AG04450 (cell line): ENCODE results near the gene EZH2. TPM values are rescaled to one million over a fixed set of nuclear protein-coding genes. Genes with fewer than 3 reads are reported as not detected.

Source experiments
- CTCF ChIA-PET: fragments of 300-600, 350-600 bp; formaldehyde crosslinking; extraction: SDS; loops from one replicate; lab custom pipeline; 2022; ENCODE audit warnings: antibody characterized with exemption, inconsistent platforms; lab: Charles Lee
- POLR2A ChIA-PET: fragments of 350-600 bp; formaldehyde crosslinking; extraction: SDS; loops from one replicate; lab custom pipeline; 2021; ENCODE audit warnings: antibody characterized with exemption, inconsistent platforms; lab: Yijun Ruan, JAX
- DNase-seq: peaks from one replicate; pipeline ENCODE4 v3.0.0-alpha.2; 2011; ENCODE audit warnings: low read depth, low spot score
- H3K27ac ChIP-seq: one replicate; pipeline ENCODE4 v1.5.1; 2012; ENCODE audit warnings: low read depth, low read length, control low read depth
- H3K27me3 ChIP-seq: one replicate; pipeline ENCODE4 v1.6.0; 2012; ENCODE audit warnings: low read length; ENCODE audit not compliant: control insufficient read depth, insufficient read depth
- H3K4me3 ChIP-seq: 2 replicates; pipeline ENCODE4 v1.5.1; 2011; ENCODE audit warnings: mild to moderate bottlenecking, low read depth, low read length, control low read depth
- H3K9me3 ChIP-seq: 2 replicates; pipeline ENCODE4 v1.5.1; 2012; ENCODE audit warnings: low read length; ENCODE audit not compliant: control insufficient read depth, insufficient read depth
- polyA plus RNA-seq: library from polyadenylated mRNA; depleted of rRNA; stranded (reverse); fragments of >200 nt; gene quantifications from 2 replicates; pipeline ENCODE4 v1.2.3, GENCODE V29; 2011
- TF ChIP-seq, protein P1 (sequence below): IDR thresholded peaks from 2 replicates; pipeline ENCODE4 v1.5.1; 2011; ENCODE audit warnings: low read depth, low read length, control low read depth, inconsistent platforms

Gene EZH2
- polyA plus RNA-seq, 1 experiment: 17.0 TPM

DNA sequence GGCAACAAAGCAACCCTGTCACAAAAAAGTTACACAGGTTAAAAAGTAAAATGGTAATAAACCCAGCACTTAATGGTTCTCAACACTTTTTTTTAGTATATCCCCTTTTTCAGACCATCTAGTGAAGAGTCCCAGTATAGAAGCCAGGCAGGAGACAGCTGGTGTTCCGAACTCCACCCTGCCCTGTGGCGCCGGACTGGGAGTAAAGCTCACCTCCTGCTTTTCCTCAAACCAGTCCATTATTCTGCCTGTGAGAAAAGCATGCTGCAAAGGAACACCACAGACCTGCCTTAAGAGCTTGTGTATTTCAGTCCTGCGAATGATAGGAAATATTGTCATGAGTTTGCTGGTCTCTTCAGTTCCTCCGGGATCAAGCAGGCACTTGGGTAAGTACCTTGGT lies 81.0 kb downstream of the EZH2 start:
- no peak for DNase-seq
- H3K27me3 ChIP-seq: no peaks in the 10 kb centered on the region
- TF ChIP-seq, protein P1, sequence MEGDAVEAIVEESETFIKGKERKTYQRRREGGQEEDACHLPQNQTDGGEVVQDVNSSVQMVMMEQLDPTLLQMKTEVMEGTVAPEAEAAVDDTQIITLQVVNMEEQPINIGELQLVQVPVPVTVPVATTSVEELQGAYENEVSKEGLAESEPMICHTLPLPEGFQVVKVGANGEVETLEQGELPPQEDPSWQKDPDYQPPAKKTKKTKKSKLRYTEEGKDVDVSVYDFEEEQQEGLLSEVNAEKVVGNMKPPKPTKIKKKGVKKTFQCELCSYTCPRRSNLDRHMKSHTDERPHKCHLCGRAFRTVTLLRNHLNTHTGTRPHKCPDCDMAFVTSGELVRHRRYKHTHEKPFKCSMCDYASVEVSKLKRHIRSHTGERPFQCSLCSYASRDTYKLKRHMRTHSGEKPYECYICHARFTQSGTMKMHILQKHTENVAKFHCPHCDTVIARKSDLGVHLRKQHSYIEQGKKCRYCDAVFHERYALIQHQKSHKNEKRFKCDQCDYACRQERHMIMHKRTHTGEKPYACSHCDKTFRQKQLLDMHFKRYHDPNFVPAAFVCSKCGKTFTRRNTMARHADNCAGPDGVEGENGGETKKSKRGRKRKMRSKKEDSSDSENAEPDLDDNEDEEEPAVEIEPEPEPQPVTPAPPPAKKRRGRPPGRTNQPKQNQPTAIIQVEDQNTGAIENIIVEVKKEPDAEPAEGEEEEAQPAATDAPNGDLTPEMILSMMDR: no peak
- H3K4me3 ChIP-seq: no peak overlapping the region
- H3K27ac ChIP-seq: no peak overlapping the region
- H3K9me3 ChIP-seq: no peaks in the 10 kb centered on the region
- ChIA-PET CTCF (no interaction called here), POLR2A (no interaction called here)

DNA sequence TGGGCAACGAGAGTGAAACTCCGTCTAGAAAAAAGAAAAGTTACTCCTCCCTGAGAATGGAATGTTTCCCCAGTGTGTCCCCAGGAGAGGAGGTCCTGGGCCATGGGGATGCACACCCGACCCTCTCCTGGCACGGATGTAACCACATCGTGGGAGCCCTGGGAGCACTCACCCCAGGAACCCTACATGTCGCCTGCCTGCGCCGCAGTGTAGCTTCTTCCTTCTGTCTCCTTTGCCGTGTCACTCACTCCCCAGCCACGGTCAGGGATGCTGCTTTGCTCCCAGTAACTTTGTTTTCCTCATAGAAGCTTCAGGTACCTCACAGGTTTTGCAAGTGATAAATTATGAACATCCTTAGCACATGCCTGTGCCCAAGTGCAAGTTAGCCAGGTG lies 82.0 kb downstream of the EZH2 start:
- no peak for DNase-seq
- no peaks in the 10 kb centered on the region for H3K9me3 ChIP-seq
- no peaks in the 10 kb centered on the region for H3K27me3 ChIP-seq
- ChIA-PET CTCF (no interaction called here), POLR2A (no interaction called here)
- no peak overlapping the region for H3K27ac ChIP-seq
- H3K4me3 ChIP-seq: no peak overlapping the region
- TF ChIP-seq, protein P1: no peak

- Histone ChIP-seq H3K27me3 (no peaks in the 10 kb centered on the region), H3K27ac (no peak overlapping the region), H3K9me3 (no peaks in the 10 kb centered on the region), H3K4me3 (no peak overlapping the region)
- ChIA-PET POLR2A (no interaction called here), CTCF (no interaction called here)
- no peak for DNase-seq
- TF ChIP-seq, protein P1: no peak
Measured at GRCh38 chr7:148800677-148801076, 83.4 kb downstream of the EZH2 start.

DNA sequence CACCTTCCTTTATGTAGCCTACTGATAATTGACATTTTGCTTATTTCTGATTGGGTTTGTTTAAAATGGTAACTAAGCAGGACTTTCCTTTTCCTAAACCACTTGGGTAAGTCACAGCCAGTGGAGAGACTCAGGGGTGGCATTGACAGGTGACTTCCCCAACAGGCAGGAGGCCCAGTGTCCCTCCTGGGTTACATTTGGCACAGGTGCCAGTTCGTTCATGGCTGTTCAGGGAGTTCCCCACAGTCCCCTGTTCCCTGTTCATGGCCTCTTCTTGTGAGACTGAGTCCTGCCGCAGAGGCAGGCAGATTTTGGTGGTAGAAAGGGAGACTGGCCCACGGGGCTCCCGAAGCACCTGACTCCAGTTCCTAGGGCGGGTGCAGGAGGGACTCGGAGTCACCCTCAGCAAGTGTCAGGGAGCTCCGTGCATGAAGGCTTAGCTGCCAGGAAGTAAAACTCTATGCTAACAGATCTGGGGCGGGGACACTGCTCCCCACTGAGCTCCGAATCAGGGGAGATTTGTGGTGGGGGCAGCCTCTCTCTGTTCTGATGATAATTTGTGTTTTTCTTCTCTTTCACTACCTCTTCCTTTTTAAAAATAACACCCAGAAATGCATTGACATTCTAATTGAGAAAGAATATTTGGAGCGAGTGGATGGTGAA lies 84.1 kb downstream of the EZH2 start:
- DNase-seq: no peak
- TF ChIP-seq, protein P1: no peak
- Histone ChIP-seq H3K9me3 (no peaks in the 10 kb centered on the region), H3K4me3 (no peak overlapping the region), H3K27me3 (no peaks in the 10 kb centered on the region), H3K27ac (no peak overlapping the region)
- ChIA-PET POLR2A (no interaction called here), CTCF (no interaction called here)

- no peak overlapping the region for H3K4me3 ChIP-seq
- no peaks in the 10 kb centered on the region for H3K9me3 ChIP-seq
- H3K27me3 ChIP-seq: no peaks in the 10 kb centered on the region
- DNase-seq: no peak
- H3K27ac ChIP-seq: no peak overlapping the region
- TF ChIP-seq, protein P1: no peak
- POLR2A ChIA-PET: interaction anchor here (0.6 kb wide), 1 partner anchor 13 kb away, joined by 3 read pairs; no protein-coding TSS in a partner anchor
- CTCF ChIA-PET: interaction anchor here (0.7 kb wide), 1 partner anchor 9 kb away, joined by 5 read pairs; no protein-coding TSS in a partner anchor
Measured at GRCh38 chr7:148796841-148797240, 87.2 kb downstream of the EZH2 start.
